H1 (cell line): ENCODE results near the gene CD300C. TPM values are rescaled to one million over a fixed set of nuclear protein-coding genes. Genes with fewer than 3 reads are reported as not detected.

ENCODE experiments used
- CTCF ChIA-PET: fragments of 300-600 bp; sonication (Branson Sonifier 250); formaldehyde crosslinking; loops from one replicate; lab custom pipeline; 2021; ENCODE audit not compliant: partially characterized antibody; lab: Charles Lee
- POLR2A ChIA-PET: fragments of 300-600 bp; sonication (Branson Sonifier 250); formaldehyde crosslinking; loops from one replicate; lab custom pipeline; 2021; ENCODE audit warnings: inconsistent platforms; ENCODE audit not compliant: partially characterized antibody; lab: Charles Lee
- DNase-seq, 2 experiments: peaks; one replicate each; pipeline versions ENCODE4 v3.0.0 to v3.0.0-alpha.2; 2010 to 2022; ENCODE audit warnings: low spot score in 2 of 2, low read depth in 1 of 2, mixed read lengths in 1 of 2
- FAIRE-seq: peaks from 2 replicates; lab custom pipeline; 2011; peaks lifted over from hg19 to GRCh38; lab: Jason Lieb, UNC
- H2AFZ ChIP-seq: 2 replicates; pipeline ENCODE4 v1.8.1; 2012; ENCODE audit warnings: low read length, inconsistent platforms
- H2AK5ac ChIP-seq: 2 replicates; pipeline ENCODE4 v1.6.1; 2013; ENCODE audit warnings: low read depth, low read length
- H2BK120ac ChIP-seq: replicated peaks from 2 replicates; pipeline ENCODE3; 2013; ENCODE audit warnings: low read depth, low read length, inconsistent platforms
- H2BK12ac ChIP-seq: 2 replicates; pipeline ENCODE4 v1.6.1; 2013; ENCODE audit warnings: low read depth, low read length
- H2BK15ac ChIP-seq: 2 replicates; pipeline ENCODE4 v1.6.1; 2013; ENCODE audit warnings: low read length
- H2BK20ac ChIP-seq: 2 replicates; pipeline ENCODE4 v1.6.1; 2013; ENCODE audit warnings: low read length
- H2BK5ac ChIP-seq: 2 replicates; pipeline ENCODE4 v1.6.1; 2013; ENCODE audit warnings: low read depth, low read length
- H3K14ac ChIP-seq: 2 replicates; pipeline ENCODE4 v1.6.1; 2013; ENCODE audit warnings: inconsistent platforms; ENCODE audit not compliant: insufficient read length
- H3K18ac ChIP-seq: 2 replicates; pipeline ENCODE4 v1.6.1; 2013; ENCODE audit warnings: low read length; ENCODE audit errors: extremely low read depth
- H3K23ac ChIP-seq: 2 replicates; pipeline ENCODE4 v1.6.1; 2013; ENCODE audit warnings: inconsistent platforms; ENCODE audit not compliant: insufficient read length
- H3K23me2 ChIP-seq: 2 replicates; pipeline ENCODE4 v1.6.1; 2013; ENCODE audit warnings: low read depth, low read length
- H3K27ac ChIP-seq: 2 replicates; pipeline ENCODE4 v1.6.1; 2011; ENCODE audit warnings: low read depth, low read length, inconsistent platforms
- H3K27me3 ChIP-seq, 4 experiments: replicated peaks in 1 of 4; 1 replicate in 1 of 4; 2 replicates in 3 of 4; pipeline versions ENCODE4 v1.6.1 to v1.8.1; 2011 to 2013; ENCODE audit warnings: low read length in 3 of 4, mild to moderate bottlenecking in 3 of 4, inconsistent platforms in 2 of 4, mixed read lengths in 2 of 4, moderate library complexity in 1 of 4; ENCODE audit not compliant: control insufficient read depth in 3 of 4, insufficient read depth in 3 of 4; ENCODE audit errors: extremely low read depth in 1 of 4
- H3K36me3 ChIP-seq, 4 experiments: 2 replicates each; pipeline versions ENCODE4 v1.6.1 to v1.8.1; 2011 to 2013; ENCODE audit warnings: mild to moderate bottlenecking in 4 of 4, low read length in 3 of 4, moderate library complexity in 2 of 4, control low read depth in 1 of 4, inconsistent platforms in 1 of 4; ENCODE audit not compliant: insufficient read depth in 4 of 4, control insufficient read depth in 2 of 4
- H3K4ac ChIP-seq: replicated peaks from 2 replicates; pipeline ENCODE3; 2013; ENCODE audit warnings: low read length, low read depth, mixed read lengths, inconsistent platforms; ENCODE audit not compliant: insufficient read length
- H3K4me1 ChIP-seq, 4 experiments: replicated peaks in 1 of 4; 1 replicate in 1 of 4; 2 replicates in 3 of 4; pipeline versions ENCODE4 v1.6.1 to v1.8.1; 2011 to 2013; ENCODE audit warnings: low read length in 3 of 4, inconsistent platforms in 2 of 4, mixed read lengths in 1 of 4; ENCODE audit not compliant: insufficient read depth in 4 of 4, control insufficient read depth in 3 of 4
- H3K4me2 ChIP-seq, 2 experiments: 2 replicates each; pipeline versions ENCODE4 v1.6.1 to v1.8.1; 2011 to 2013; ENCODE audit warnings: low read depth in 2 of 2, low read length in 2 of 2, control low read depth in 1 of 2, inconsistent platforms in 1 of 2, mild to moderate bottlenecking in 1 of 2; ENCODE audit not compliant: insufficient read depth in 1 of 2
- H3K4me3 ChIP-seq, 4 experiments: fragments of 200-600, 300-600 bp in 1 of 4; sonication (generic), shearing (Covaris generic), sonication (Bioruptor Twin) in 1 of 4; 2 replicates each; pipeline versions ENCODE4 v1.5.1 to v1.8.1; 2011 to 2016; ENCODE audit warnings: low read length in 4 of 4, low read depth in 3 of 4, control low read depth in 2 of 4, inconsistent platforms in 2 of 4, mild to moderate bottlenecking in 2 of 4, mixed read lengths in 1 of 4, moderate library complexity in 1 of 4; ENCODE audit not compliant: insufficient read depth in 2 of 4; ENCODE audit errors: extremely low read depth in 1 of 4
- H3K56ac ChIP-seq: replicated peaks from 2 replicates; pipeline ENCODE3; 2013; ENCODE audit warnings: low read depth, mild to moderate bottlenecking, mixed read lengths, low read length, inconsistent platforms; ENCODE audit not compliant: insufficient read length
- H3K79me1 ChIP-seq: 2 replicates; pipeline ENCODE4 v1.6.1; 2013; ENCODE audit warnings: low read depth, low read length, control low read depth
- H3K79me2 ChIP-seq, 2 experiments: 2 replicates each; pipeline versions ENCODE4 v1.6.1 to v1.8.1; 2012 to 2013; ENCODE audit warnings: low read length in 2 of 2, mild to moderate bottlenecking in 2 of 2, inconsistent platforms in 1 of 2; ENCODE audit not compliant: insufficient read depth in 2 of 2, control insufficient read depth in 1 of 2
- H3K9ac ChIP-seq, 4 experiments: replicated peaks in 1 of 4; 1 replicate in 1 of 4; 2 replicates in 3 of 4; pipeline versions ENCODE4 v1.6.1 to v1.8.1; 2011 to 2013; ENCODE audit warnings: low read depth in 3 of 4, low read length in 3 of 4, control low read depth in 2 of 4, mild to moderate bottlenecking in 2 of 4, moderate library complexity in 2 of 4, inconsistent platforms in 1 of 4; ENCODE audit errors: extremely low read depth in 1 of 4
- H3K9me3 ChIP-seq, 2 experiments: 2 replicates each; pipeline versions ENCODE4 v1.6.1 to v1.8.1; 2012 to 2013; ENCODE audit warnings: mild to moderate bottlenecking in 2 of 2, moderate library complexity in 2 of 2, control low read depth in 1 of 2, inconsistent platforms in 1 of 2, low read depth in 1 of 2, low read length in 1 of 2, mixed read lengths in 1 of 2; ENCODE audit not compliant: insufficient read depth in 2 of 2
- H4K20me1 ChIP-seq, 2 experiments: replicated peaks in 1 of 2; 2 replicates each; pipeline versions ENCODE3 to v1.8.1; 2011 to 2013; ENCODE audit warnings: inconsistent platforms in 2 of 2, low read length in 2 of 2, mild to moderate bottlenecking in 1 of 2; ENCODE audit not compliant: insufficient read depth in 2 of 2, control insufficient read depth in 1 of 2
- H4K5ac ChIP-seq: 2 replicates; pipeline ENCODE4 v1.6.1; 2013; ENCODE audit warnings: low read length, low read depth, mixed read lengths, inconsistent platforms; ENCODE audit not compliant: insufficient read length
- H4K8ac ChIP-seq: 2 replicates; pipeline ENCODE4 v1.8.0; 2013; ENCODE audit warnings: mild to moderate bottlenecking, moderate library complexity, low read length, inconsistent platforms; ENCODE audit not compliant: insufficient read depth; ENCODE audit errors: extremely low read depth
- H4K91ac ChIP-seq: replicated peaks from 2 replicates; pipeline ENCODE3; 2013; ENCODE audit warnings: low read length, mixed read lengths, inconsistent platforms; ENCODE audit not compliant: insufficient read length
- CTCF ChIP-seq, 3 experiments: IDR thresholded peaks; 1 replicate in 2 of 3; 2 replicates in 1 of 3; pipeline versions ENCODE4 v1.5.1 to v1.6.1; 2011; ENCODE audit warnings: low read length in 3 of 3, mild to moderate bottlenecking in 3 of 3, inconsistent platforms in 2 of 3, low read depth in 1 of 3, moderate library complexity in 1 of 3; ENCODE audit not compliant: insufficient read depth in 1 of 3; ENCODE audit errors: control extremely low read depth in 1 of 3
- MAX ChIP-seq: IDR thresholded peaks from 2 replicates; pipeline ENCODE4 v1.6.1; 2012; ENCODE audit warnings: inconsistent platforms
- NRF1 ChIP-seq: IDR thresholded peaks from 2 replicates; pipeline ENCODE4 v1.6.1; 2011; ENCODE audit warnings: mild to moderate bottlenecking, low read depth, low read length, improper control_type of control experiment
- RFX5 ChIP-seq: IDR thresholded peaks from 2 replicates; pipeline ENCODE4 v1.6.1; 2011; ENCODE audit warnings: low read depth, low read length, improper control_type of control experiment, borderline replicate concordance
- SIN3A ChIP-seq, 2 experiments: IDR thresholded peaks in 1 of 2; conservative IDR thresholded peaks in 1 of 2; 2 replicates each; pipeline ENCODE4 v1.6.1; 2011 to 2012; ENCODE audit warnings: low read length in 2 of 2, improper control_type of control experiment in 1 of 2, low read depth in 1 of 2, mild to moderate bottlenecking in 1 of 2
- WGBS, 2 experiments: shearing (Covaris generic) in 1 of 2; methylation state at CpG; one replicate each; pipeline versions ENCODE4 v1.1.6 to v1.1.7; 2013 to 2015; ENCODE audit warnings: low lambda C conversion rate in 2 of 2, mixed read lengths in 2 of 2, inconsistent platforms in 1 of 2, low coverage in 1 of 2, missing lambda C conversion rate in 1 of 2; ENCODE audit not compliant: insufficient replicate concordance in 2 of 2, insufficient coverage in 1 of 2, insufficient read length in 1 of 2; ENCODE audit errors: extremely low coverage in 1 of 2, missing lambda C conversion rate in 1 of 2; 5-methylcytosine and 5-hydroxymethylcytosine counted together
- polyA plus RNA-seq, 7 experiments: library from polyadenylated mRNA; depleted of rRNA in 3 of 7; stranded (reverse) in 5 of 7; unstranded in 2 of 7; fragments of >200 nt in 5 of 7; fragments of 200-250 nt in 2 of 7; gene quantifications; 1 replicate in 5 of 7; 2 replicates in 1 of 7; 4 replicates in 1 of 7; pipeline versions ENCODE4 v1.2.1 to v1.2.3, GENCODE V29; 2011 to 2013; ENCODE audit warnings: missing spikeins in 2 of 7, mixed read lengths in 2 of 7
- total RNA-seq: library from RNA; stranded (reverse); fragmentation: NEBNext Ultra II Directional; extraction: Animal tissue kit (Norgen Biotek cat#: 25700); gene quantifications from 2 replicates; pipeline ENCODE4 v1.2.1, GENCODE V29; 2021

The CD300C gene
- total and polyA plus RNA-seq, 2 of the 8 experiments (the other 6 are each of a cell fraction or from before 2014, with no cell fraction given) = not detected

DNA sequence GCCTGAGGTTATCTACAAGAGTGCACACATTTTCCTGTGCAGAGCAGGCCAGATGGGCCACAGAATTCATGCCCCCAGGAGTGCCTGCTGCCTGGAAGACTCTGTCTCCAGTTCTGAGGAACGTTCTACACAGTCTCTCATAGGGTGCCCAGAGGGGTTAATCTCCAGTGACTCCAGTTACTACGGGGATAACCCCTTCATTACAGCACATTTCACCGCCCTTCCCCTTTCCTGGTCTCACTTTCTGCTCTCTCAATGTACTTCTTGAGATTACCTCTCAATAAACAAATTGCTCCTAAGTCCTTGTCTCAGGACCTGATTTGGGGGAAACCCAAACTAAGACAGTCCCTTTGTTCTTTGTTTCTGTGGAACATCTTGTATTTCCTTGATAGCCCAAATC lies 15.7 kb upstream of the CD300C start:
- Histone ChIP-seq H2AFZ (no peak overlapping the region), H3K4me2 (no peak overlapping the region), H4K91ac (no peak overlapping the region), H3K14ac (no peak overlapping the region), H4K20me1 (peaks cover 0 to 3% of the 10 kb centered on the region in 2 experiments), H4K8ac (no peak overlapping the region), H3K9me3 (peaks cover 12 to 14% of the 10 kb centered on the region in 2 experiments), H2BK5ac (no peak overlapping the region), H3K36me3 (no peaks in the 10 kb centered on the region), H3K56ac (no peak overlapping the region), H3K27me3 (no peaks in the 10 kb centered on the region; a peak in 1 of 7 replicates), H3K27ac (no peak overlapping the region), H3K23ac (no peak overlapping the region), H3K23me2 (peaks cover 6% of the 10 kb centered on the region; the same call in 1 of the 2 replicates), H2AK5ac (no peak overlapping the region)
- WGBS, 2 experiments = 72% methylated on average over 3 of the region's 3 CpGs; no CpG with 5 or more reads in 1 of the 2 experiments
- CTCF ChIA-PET = interaction anchor here (0.8 to 1.4 kb wide), 5 partner anchors 9 to 104 kb away, joined by 3 to 5 read pairs (median 3); no protein-coding TSS in a partner anchor
- POLR2A ChIA-PET = no interaction called here
- no peak for DNase-seq
- no peak for TF ChIP-seq MAX
- no peak for TF ChIP-seq CTCF (IDR thresholded peaks at IDR 0.05; ENCODE audit: control extremely low read depth in 1 of 3, insufficient read depth in 1 of 3, low read depth in 1 of 3, low read length in 3 of 3)
- no peak for TF ChIP-seq RFX5
- TF ChIP-seq SIN3A (conservative IDR thresholded peaks at IDR 0.05 in 1 of 2, IDR thresholded peaks at IDR 0.05 in 1 of 2; ENCODE audit: low read depth in 1 of 2, low read length in 2 of 2) = no peak
- TF ChIP-seq NRF1 = no peak
- TF ChIP-seq, all 59 proteins: peak for 0
- no peak overlapping the region for H2BK15ac ChIP-seq
- H3K79me2 ChIP-seq = no peaks in the 10 kb centered on the region
- no peak overlapping the region for H4K5ac ChIP-seq
- H3K4me3 ChIP-seq = no peak overlapping the region
- no peak overlapping the region for H3K4ac ChIP-seq
- H3K79me1 ChIP-seq = no peaks in the 10 kb centered on the region
- H2BK120ac ChIP-seq = no peak overlapping the region
- no peak overlapping the region for H3K18ac ChIP-seq
- FAIRE-seq = no peak
- peaks cover 0 to 2% (median under 1%) of the 10 kb centered on the region in 4 experiments; a peak in 2 of 7 replicates for H3K4me1 ChIP-seq
- H2BK12ac ChIP-seq = no peak overlapping the region
- no peak overlapping the region for H3K9ac ChIP-seq
- no peak overlapping the region for H2BK20ac ChIP-seq
